ENCODE data around the gene PTP4A2. TPM values are rescaled to one million over a fixed set of nuclear protein-coding genes. Genes with fewer than 3 reads are reported as not detected.

The PTP4A2 gene
- total RNA-seq, 1 donor from 2014 or later = 271 TPM

DNA sequence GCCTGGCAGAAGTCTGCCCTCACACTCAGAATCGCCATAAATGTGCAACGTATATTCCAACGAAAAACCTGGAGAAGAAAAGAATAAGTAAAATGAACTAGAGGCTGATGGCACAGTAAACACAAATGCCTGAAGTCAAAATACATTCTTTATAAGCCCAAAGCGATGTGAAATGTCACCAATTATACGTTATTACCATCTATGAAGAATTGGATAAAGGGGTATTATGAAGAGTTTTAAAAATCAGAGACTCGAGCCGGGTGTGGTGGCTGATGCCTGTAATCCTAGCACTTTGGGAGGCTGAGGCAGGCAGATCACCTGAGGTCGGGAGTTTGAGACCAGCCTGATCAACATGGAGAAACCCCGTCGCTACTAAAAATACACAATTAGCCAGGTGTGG is 18.6 kb downstream of the PTP4A2 start:
- FAIRE-seq (no peak), DNase-seq (ENCODE audit: low read depth) (no peak)
- H3K4me1 Mint-ChIP-seq (ENCODE audit: low read depth, unreplicated experiment) = peaks cover 20% of the 10 kb centered on the region
- Histone ChIP-seq H3K79me2 (ENCODE audit: insufficient read depth, low read length) (peaks cover 99% of the 10 kb centered on the region), H3K4me2 (ENCODE audit: low read length) (no peak overlapping the region), H3K4me3 (ENCODE audit: insufficient read depth, low read depth, low read length) (no peak overlapping the region), H2AFZ (ENCODE audit: low read depth, low read length) (no peak overlapping the region), H3K36me3 (ENCODE audit: insufficient read depth, low read length) (peaks cover 22% of the 10 kb centered on the region), H3K27ac (ENCODE audit: low read depth, low read length) (no peak overlapping the region), H3K27me3 (ENCODE audit: insufficient read depth, low read length) (no peaks in the 10 kb centered on the region), H4K20me1 (ENCODE audit: insufficient read depth, low read length) (peaks cover 82% of the 10 kb centered on the region), H3K4me1 (ENCODE audit: insufficient read depth, low read length) (peaks cover 5% of the 10 kb centered on the region), H3K9ac (ENCODE audit: low read length) (no peak overlapping the region), H3K9me3 (ENCODE audit: insufficient read depth, low read depth, low read length) (no peaks in the 10 kb centered on the region)
- no peak for TF ChIP-seq EZH2 (IDR thresholded peaks at IDR 0.05; ENCODE audit: insufficient read depth, low read length)
- TF ChIP-seq, protein P1, sequence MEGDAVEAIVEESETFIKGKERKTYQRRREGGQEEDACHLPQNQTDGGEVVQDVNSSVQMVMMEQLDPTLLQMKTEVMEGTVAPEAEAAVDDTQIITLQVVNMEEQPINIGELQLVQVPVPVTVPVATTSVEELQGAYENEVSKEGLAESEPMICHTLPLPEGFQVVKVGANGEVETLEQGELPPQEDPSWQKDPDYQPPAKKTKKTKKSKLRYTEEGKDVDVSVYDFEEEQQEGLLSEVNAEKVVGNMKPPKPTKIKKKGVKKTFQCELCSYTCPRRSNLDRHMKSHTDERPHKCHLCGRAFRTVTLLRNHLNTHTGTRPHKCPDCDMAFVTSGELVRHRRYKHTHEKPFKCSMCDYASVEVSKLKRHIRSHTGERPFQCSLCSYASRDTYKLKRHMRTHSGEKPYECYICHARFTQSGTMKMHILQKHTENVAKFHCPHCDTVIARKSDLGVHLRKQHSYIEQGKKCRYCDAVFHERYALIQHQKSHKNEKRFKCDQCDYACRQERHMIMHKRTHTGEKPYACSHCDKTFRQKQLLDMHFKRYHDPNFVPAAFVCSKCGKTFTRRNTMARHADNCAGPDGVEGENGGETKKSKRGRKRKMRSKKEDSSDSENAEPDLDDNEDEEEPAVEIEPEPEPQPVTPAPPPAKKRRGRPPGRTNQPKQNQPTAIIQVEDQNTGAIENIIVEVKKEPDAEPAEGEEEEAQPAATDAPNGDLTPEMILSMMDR (IDR thresholded peaks at IDR 0.05; ENCODE audit: insufficient read depth, low read depth, low read length) = no peak
- peaks cover 5% of the 10 kb centered on the region for H3K36me3 Mint-ChIP-seq (ENCODE audit: low read depth, unreplicated experiment)
- H3K27ac Mint-ChIP-seq (ENCODE audit: unreplicated experiment) = no peak overlapping the region
- H3K27me3 Mint-ChIP-seq (ENCODE audit: low read depth, unreplicated experiment) = no peaks in the 10 kb centered on the region
- no peaks in the 10 kb centered on the region for H3K9me3 Mint-ChIP-seq (ENCODE audit: unreplicated experiment)
- no peak overlapping the region for H3K4me3 Mint-ChIP-seq (ENCODE audit: unreplicated experiment)

DNA sequence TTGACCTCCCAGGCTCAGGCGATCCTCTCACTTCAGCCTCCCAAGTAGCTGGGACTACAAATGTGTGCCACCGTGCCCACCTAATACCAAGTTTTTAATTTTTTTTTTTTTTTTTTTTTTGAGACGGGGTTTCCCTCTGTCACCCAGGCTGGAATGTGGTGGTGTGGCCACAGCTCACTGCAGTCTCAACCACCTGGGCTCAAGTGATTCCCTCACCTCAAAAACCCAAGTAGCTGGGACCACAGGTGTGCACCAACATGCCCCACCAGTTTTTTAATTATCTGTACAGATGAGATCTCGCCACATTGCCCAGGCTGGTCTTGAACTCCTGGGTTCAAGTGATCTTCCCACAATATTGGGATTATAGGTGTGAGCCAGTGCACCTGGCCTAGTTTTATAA is 22.7 kb downstream of the PTP4A2 start:
- peaks cover 83% of the 10 kb centered on the region for H4K20me1 ChIP-seq (ENCODE audit: insufficient read depth, low read length)
- TF ChIP-seq EZH2 (IDR thresholded peaks at IDR 0.05; ENCODE audit: insufficient read depth, low read length) = no peak
- TF ChIP-seq, protein P1 (IDR thresholded peaks at IDR 0.05; ENCODE audit: insufficient read depth, low read depth, low read length) = no peak

DNA sequence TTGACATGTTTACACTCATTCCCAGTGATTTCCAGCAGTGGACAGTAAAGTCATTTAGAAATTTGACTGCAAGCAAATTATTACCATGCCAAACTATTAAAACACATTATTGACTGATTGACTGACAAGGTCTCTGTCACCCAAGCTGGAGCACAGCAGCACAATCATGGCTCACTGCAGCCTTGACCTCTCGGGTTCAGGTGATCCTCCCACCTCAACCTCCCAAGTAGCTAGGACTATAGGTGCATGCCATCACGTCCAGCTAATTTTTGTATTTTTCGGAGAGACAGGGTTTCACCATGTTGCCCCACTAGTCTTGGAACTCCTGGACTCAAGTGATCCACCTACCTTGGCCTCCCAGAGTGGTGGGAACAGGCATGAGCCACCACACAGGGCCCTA is 24.2 kb downstream of the PTP4A2 start:
- H3K4me3 ChIP-seq (ENCODE audit: insufficient read depth, low read depth, low read length) = no peak overlapping the region
- H3K79me2 ChIP-seq (ENCODE audit: insufficient read depth, low read length) = peaks cover 95% of the 10 kb centered on the region
- H3K36me3 Mint-ChIP-seq (ENCODE audit: low read depth, unreplicated experiment) = peaks cover 22% of the 10 kb centered on the region
- peak overlapping the region; percentile 34 for H3K27ac Mint-ChIP-seq (ENCODE audit: unreplicated experiment)
- H3K4me2 ChIP-seq (ENCODE audit: low read length) = no peak overlapping the region
- H3K4me1 ChIP-seq (ENCODE audit: insufficient read depth, low read length) = no peaks in the 10 kb centered on the region
- H3K9me3 ChIP-seq (ENCODE audit: insufficient read depth, low read depth, low read length) = no peaks in the 10 kb centered on the region
- H3K4me1 Mint-ChIP-seq (ENCODE audit: low read depth, unreplicated experiment) = peaks cover 5% of the 10 kb centered on the region
- FAIRE-seq = no peak
- no peak for DNase-seq (ENCODE audit: low read depth)
- H3K36me3 ChIP-seq (ENCODE audit: insufficient read depth, low read length) = peaks cover 41% of the 10 kb centered on the region
- no peak overlapping the region for H3K27ac ChIP-seq (ENCODE audit: low read depth, low read length)
- no peak overlapping the region for H2AFZ ChIP-seq (ENCODE audit: low read depth, low read length)
- H4K20me1 ChIP-seq (ENCODE audit: insufficient read depth, low read length) = peaks cover 84% of the 10 kb centered on the region
- no peaks in the 10 kb centered on the region for H3K27me3 ChIP-seq (ENCODE audit: insufficient read depth, low read length)
- H3K9ac ChIP-seq (ENCODE audit: low read length) = no peak overlapping the region
- no peak for TF ChIP-seq EZH2 (IDR thresholded peaks at IDR 0.05; ENCODE audit: insufficient read depth, low read length)
- TF ChIP-seq, protein P1 (IDR thresholded peaks at IDR 0.05; ENCODE audit: insufficient read depth, low read depth, low read length) = no peak
- no peak overlapping the region for H3K4me3 Mint-ChIP-seq (ENCODE audit: unreplicated experiment)
- H3K9me3 Mint-ChIP-seq (ENCODE audit: unreplicated experiment) = no peaks in the 10 kb centered on the region
- no peaks in the 10 kb centered on the region for H3K27me3 Mint-ChIP-seq (ENCODE audit: low read depth, unreplicated experiment)

More for the DNA sequence above, 22.7 kb downstream of the PTP4A2 start:
- no peak for DNase-seq (ENCODE audit: low read depth)
- Histone ChIP-seq H3K36me3 (ENCODE audit: insufficient read depth, low read length) (peaks cover 30% of the 10 kb centered on the region), H3K79me2 (ENCODE audit: insufficient read depth, low read length) (peaks cover 100% of the 10 kb centered on the region), H3K9ac (ENCODE audit: low read length) (no peak overlapping the region), H3K27me3 (ENCODE audit: insufficient read depth, low read length) (no peaks in the 10 kb centered on the region), H3K27ac (ENCODE audit: low read depth, low read length) (no peak overlapping the region), H2AFZ (ENCODE audit: low read depth, low read length) (no peak overlapping the region), H3K4me3 (ENCODE audit: insufficient read depth, low read depth, low read length) (no peak overlapping the region), H3K4me1 (ENCODE audit: insufficient read depth, low read length) (no peaks in the 10 kb centered on the region), H3K4me2 (ENCODE audit: low read length) (no peak overlapping the region), H3K9me3 (ENCODE audit: insufficient read depth, low read depth, low read length) (no peaks in the 10 kb centered on the region)
- Mint-ChIP-seq H3K27me3 (ENCODE audit: low read depth, unreplicated experiment) (no peaks in the 10 kb centered on the region), H3K9me3 (ENCODE audit: unreplicated experiment) (no peaks in the 10 kb centered on the region), H3K36me3 (ENCODE audit: low read depth, unreplicated experiment) (peaks cover 18% of the 10 kb centered on the region), H3K4me1 (ENCODE audit: low read depth, unreplicated experiment) (peaks cover 5% of the 10 kb centered on the region), H3K27ac (ENCODE audit: unreplicated experiment) (no peak overlapping the region), H3K4me3 (ENCODE audit: unreplicated experiment) (no peak overlapping the region)
- no peak for FAIRE-seq
